H1 (cell line): ENCODE measurements around the gene SH2D2A. TPM values are rescaled to one million over a fixed set of nuclear protein-coding genes. Genes with fewer than 3 reads are reported as not detected.

Source experiments
- EP300 ChIP-seq, 2 experiments: IDR thresholded peaks; 1 replicate in 1 of 2; 2 replicates in 1 of 2; pipeline ENCODE4 v1.6.1; 2011 to 2012; ENCODE audit warnings: low read depth in 2 of 2, low read length in 2 of 2, mild to moderate bottlenecking in 2 of 2, borderline replicate concordance in 1 of 2, inconsistent platforms in 1 of 2, moderate library complexity in 1 of 2
- PHF8 ChIP-seq: fragments of 200-600 bp; sonication (generic); conservative IDR thresholded peaks from 2 replicates; pipeline ENCODE4 v1.7.1; 2012; ENCODE audit warnings: low read depth, mild to moderate bottlenecking, inconsistent platforms, low read length, moderate library complexity
- POLR2A ChIP-seq, 2 experiments: IDR thresholded peaks; 1 replicate in 1 of 2; 2 replicates in 1 of 2; pipeline ENCODE4 v1.6.1; 2011; ENCODE audit warnings: low read depth in 2 of 2, low read length in 2 of 2, mild to moderate bottlenecking in 2 of 2; ENCODE audit errors: control extremely low read depth in 1 of 2
- SIX5 ChIP-seq: IDR thresholded peaks from 2 replicates; pipeline ENCODE4 v1.6.1; 2011; ENCODE audit warnings: mild to moderate bottlenecking, low read depth, low read length
- SP1 ChIP-seq: IDR thresholded peaks from 2 replicates; pipeline ENCODE4 v1.6.1; 2011; ENCODE audit warnings: low read depth, low read length
- polyA plus RNA-seq, 7 experiments: library from polyadenylated mRNA; depleted of rRNA in 3 of 7; stranded (reverse) in 5 of 7; unstranded in 2 of 7; fragments of >200 nt in 5 of 7; fragments of 200-250 nt in 2 of 7; gene quantifications; 1 replicate in 5 of 7; 2 replicates in 1 of 7; 4 replicates in 1 of 7; pipeline versions ENCODE4 v1.2.1 to v1.2.3, GENCODE V29; 2011 to 2013; ENCODE audit warnings: missing spikeins in 2 of 7, mixed read lengths in 2 of 7
- total RNA-seq: library from RNA; stranded (reverse); fragmentation: NEBNext Ultra II Directional; extraction: Animal tissue kit (Norgen Biotek cat#: 25700); gene quantifications from 2 replicates; pipeline ENCODE4 v1.2.1, GENCODE V29; 2021

SH2D2A gene
- total and polyA plus RNA-seq, 2 of the 8 experiments (the other 6 are each of a cell fraction or from before 2014, with no cell fraction given): 3.3 to 7.9 TPM

GRCh38 chr1:156766298-156767100 lies 50.1 kb downstream of the SH2D2A start (continued):
- TF ChIP-seq SIX5: no peak
- peak in 1 of 2 experiments; percentile 65; a peak in 1 of 3 replicates for TF ChIP-seq POLR2A (IDR thresholded peaks at IDR 0.05; ENCODE audit: control extremely low read depth in 1 of 2, low read depth in 2 of 2, low read length in 2 of 2)
- TF ChIP-seq EP300 (IDR thresholded peaks at IDR 0.05; ENCODE audit: borderline replicate concordance in 1 of 2, low read depth in 2 of 2, low read length in 2 of 2): no peak
- peak; percentile 15; the same call in 1 of the 2 replicates for TF ChIP-seq PHF8
- TF ChIP-seq SP1: no peak
